ENCODE data around the gene PER1. TPM values are rescaled to one million over a fixed set of nuclear protein-coding genes. Genes with fewer than 3 reads are reported as not detected.

PER1 gene
- polyA plus RNA-seq, 3 donors from 2014 or later = 3.5 to 8.5 (median 4.5) TPM

DNA sequence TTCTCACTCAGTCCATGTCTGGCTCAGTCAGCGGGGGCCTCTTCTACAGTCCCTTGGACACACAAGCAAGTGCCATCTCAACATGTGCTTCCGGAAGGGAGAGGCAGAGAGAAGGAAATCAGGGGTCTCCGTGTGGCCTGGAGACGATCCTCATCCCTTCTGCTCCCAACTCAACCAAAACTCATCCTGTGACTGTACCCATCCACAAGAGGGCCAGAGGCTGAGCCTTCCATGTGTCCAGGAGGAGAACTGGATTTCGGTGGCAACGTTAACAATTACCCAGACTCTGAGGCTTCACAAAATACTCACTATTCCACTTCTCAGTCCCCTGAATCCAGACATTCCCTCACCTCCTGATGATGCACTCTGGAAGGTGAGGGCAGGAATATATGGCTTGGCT lies 56.8 kb downstream of the PER1 start:
- no peaks in the 10 kb centered on the region for H3K9me3 Mint-ChIP-seq
- no peaks in the 10 kb centered on the region for H3K36me3 Mint-ChIP-seq
- peaks cover 1 to 14% (median 5%) of the 10 kb centered on the region in 3 donors for H3K27me3 Mint-ChIP-seq (ENCODE audit: low read depth in 3 of 3)
- H3K4me1 Mint-ChIP-seq = peaks cover 3 to 5% of the 10 kb centered on the region in 2 donors
- no peak for DNase-seq
- H3K27ac Mint-ChIP-seq = no peak overlapping the region
- no peak overlapping the region for H3K4me3 Mint-ChIP-seq

DNA sequence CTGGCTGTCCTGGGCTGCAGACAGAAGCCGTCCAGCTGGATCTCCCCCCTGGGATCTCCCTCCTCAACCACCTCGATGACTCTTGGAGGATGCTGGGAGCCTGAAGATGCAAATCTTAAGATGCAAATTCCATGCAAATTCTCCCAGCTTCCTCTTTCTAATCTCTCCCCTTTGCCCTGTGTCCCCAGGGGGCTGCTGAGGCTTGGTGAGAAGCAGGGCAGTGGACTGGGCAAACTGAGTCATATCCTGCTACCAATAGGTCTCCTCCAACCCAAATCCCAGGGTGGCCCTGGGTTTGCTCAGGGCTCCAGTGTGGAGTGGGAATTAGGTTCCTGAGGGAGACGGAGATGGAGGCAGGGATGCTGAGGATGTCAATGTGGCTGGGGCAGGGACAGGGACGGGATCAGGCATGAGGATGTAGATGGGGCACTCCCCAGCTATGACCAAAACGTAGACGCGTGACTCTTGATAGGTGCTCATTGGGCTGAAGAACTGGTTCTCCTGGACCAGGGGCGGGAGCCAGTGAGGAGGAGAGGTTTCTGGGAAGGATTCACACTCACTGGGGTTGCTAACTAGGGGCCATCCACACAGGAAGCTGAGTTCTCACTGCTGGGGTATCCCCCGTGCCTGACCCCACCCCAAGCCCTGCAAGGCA lies 61.0 kb downstream of the PER1 start:
- H3K4me3 Mint-ChIP-seq = no peak overlapping the region
- peaks cover 0 to 12% (median 9%) of the 10 kb centered on the region in 3 donors for H3K27me3 Mint-ChIP-seq (ENCODE audit: low read depth in 3 of 3)
- no peak for DNase-seq
- H3K4me1 Mint-ChIP-seq = peaks cover 3 to 5% of the 10 kb centered on the region in 2 donors
- no peak overlapping the region for H3K27ac Mint-ChIP-seq
- H3K36me3 Mint-ChIP-seq = no peaks in the 10 kb centered on the region
- no peaks in the 10 kb centered on the region for H3K9me3 Mint-ChIP-seq

Other genes starting within 250 kb of the PER1 start
- 1 to 10 TPM; 1.9 to 3.3 (median 2.7) TPM for gene RNF227, start 236.1 kb downstream of the PER1 start, polyA plus RNA-seq
- under 1 TPM in 2 of 3 donors, not detected in 1; 0.15 to 0.26 TPM for gene KCNAB3, start 222.5 kb downstream of the PER1 start, polyA plus RNA-seq
- 100 to 1,000 TPM; 233 to 379 (median 288) TPM for gene TRAPPC1, start 220.5 kb downstream of the PER1 start, polyA plus RNA-seq
- gene CNTROB, start 220.2 kb downstream of the PER1 start, polyA plus RNA-seq = 10 to 100 TPM in 1 of 3 donors, 1 to 10 TPM in 2; 1.8 to 14.4 (median 8.3) TPM
- not detected for gene GUCY2D, start 149.8 kb downstream of the PER1 start, polyA plus RNA-seq
- not detected for gene ALOX15B, start 113.3 kb downstream of the PER1 start, polyA plus RNA-seq
- under 1 TPM in 1 of 3 donors, not detected in 2; 0.17 TPM for gene ALOX12B, start 64.7 kb downstream of the PER1 start, polyA plus RNA-seq
- gene ALOXE3, start 33.9 kb downstream of the PER1 start, polyA plus RNA-seq = not detected
- not detected for gene HES7, start 28.3 kb downstream of the PER1 start, polyA plus RNA-seq
- gene VAMP2, start 10.5 kb upstream of the PER1 start, polyA plus RNA-seq = 10 to 100 TPM; 33.6 to 93.6 (median 39.5) TPM
- 10 to 100 TPM; 53.3 to 69.3 (median 64.0) TPM for gene TMEM107, start 24.0 kb upstream of the PER1 start, polyA plus RNA-seq
- gene BORCS6, start 37.8 kb upstream of the PER1 start, polyA plus RNA-seq = 10 to 100 TPM; 24.0 to 38.8 (median 27.5) TPM
- gene AURKB, start 58.2 kb upstream of the PER1 start, polyA plus RNA-seq = 1 to 10 TPM in 2 of 3 donors, under 1 TPM in 1; 0.60 to 3.1 (median 1.6) TPM
- 10 to 100 TPM in 2 of 3 donors, 1 to 10 TPM in 1; 9.7 to 30.7 (median 15.9) TPM for gene CTC1, start 95.7 kb upstream of the PER1 start, polyA plus RNA-seq
- 10 to 100 TPM in 2 of 3 donors, 1 to 10 TPM in 1; 5.4 to 18.2 (median 14.4) TPM for gene PFAS, start 96.9 kb upstream of the PER1 start, polyA plus RNA-seq
- 10 to 100 TPM; 94.7 to 99.7 (median 99.1) TPM for gene RANGRF, start 136.3 kb upstream of the PER1 start, polyA plus RNA-seq
- gene SLC25A35, start 143.0 kb upstream of the PER1 start, polyA plus RNA-seq = 1 to 10 TPM in 2 of 3 donors, under 1 TPM in 1; 0.91 to 2.6 (median 2.0) TPM
- not detected for gene ARHGEF15, start 157.8 kb upstream of the PER1 start, polyA plus RNA-seq
- gene ODF4, start 187.4 kb upstream of the PER1 start, polyA plus RNA-seq = not detected
- gene RPL26, start 230.8 kb upstream of the PER1 start, polyA plus RNA-seq = 1,000 to 10,000 TPM in 1 of 3 donors, 100 to 1,000 TPM in 2; 683 to 1,109 (median 864) TPM
- gene RNF222, start 245.4 kb upstream of the PER1 start, polyA plus RNA-seq = under 1 TPM in 1 of 3 donors, not detected in 2; 0.13 TPM